ENCODE data around the gene CDKN2B-AS1.

CDKN2B-AS1 gene

GRCh38 chr9:22084336-22085035, 89.9 kb downstream of the CDKN2B-AS1 start:
- DNase-seq (ENCODE audit: low spot score), result no peak

- DNase-seq (ENCODE audit: low spot score), result no peak
Measured at GRCh38 chr9:22088053-22088716, 93.6 kb downstream of the CDKN2B-AS1 start.

- DNase-seq (ENCODE audit: low spot score), result no peak
Measured at GRCh38 chr9:22088717-22089061, 94.1 kb downstream of the CDKN2B-AS1 start.

GRCh38 chr9:22097707-22098106, 103.1 kb downstream of the CDKN2B-AS1 start:
- peak; percentile 41 for DNase-seq (ENCODE audit: low spot score)

GRCh38 chr9:22098643-22099332, 104.2 kb downstream of the CDKN2B-AS1 start:
- no peak for DNase-seq (ENCODE audit: low spot score)

GRCh38 chr9:22100626-22101025, 106.0 kb downstream of the CDKN2B-AS1 start:
- no peak for DNase-seq (ENCODE audit: low spot score)

GRCh38 chr9:22102146-22103053, 107.8 kb downstream of the CDKN2B-AS1 start:
- no peak for DNase-seq (ENCODE audit: low spot score)

GRCh38 chr9:22103685-22104575, 109.3 kb downstream of the CDKN2B-AS1 start:
- DNase-seq (ENCODE audit: low spot score), result no peak

GRCh38 chr9:22105005-22105722, 110.6 kb downstream of the CDKN2B-AS1 start:
- no peak for DNase-seq (ENCODE audit: low spot score)

GRCh38 chr9:22107202-22108045, 112.8 kb downstream of the CDKN2B-AS1 start:
- DNase-seq (ENCODE audit: low spot score), result no peak

- no peak for DNase-seq (ENCODE audit: low spot score)
Measured at GRCh38 chr9:22108581-22109370, 114.2 kb downstream of the CDKN2B-AS1 start.

GRCh38 chr9:22111176-22111953, 116.8 kb downstream of the CDKN2B-AS1 start:
- no peak for DNase-seq (ENCODE audit: low spot score)

GRCh38 chr9:22111954-22112247, 117.3 kb downstream of the CDKN2B-AS1 start:
- DNase-seq (ENCODE audit: low spot score), result no peak

GRCh38 chr9:22112870-22113821, 118.6 kb downstream of the CDKN2B-AS1 start:
- no peak for DNase-seq (ENCODE audit: low spot score)

GRCh38 chr9:22114956-22115355, 120.4 kb downstream of the CDKN2B-AS1 start:
- no peak for DNase-seq (ENCODE audit: low spot score)

- no peak for DNase-seq (ENCODE audit: low spot score)
Measured at GRCh38 chr9:22116758-22117157, 122.2 kb downstream of the CDKN2B-AS1 start.

Measured in CD4-positive, alpha-beta T cell treated with Interleukin-2 at 100 ng/mL for 4 hours (primary cell).